ENCODE results near the gene MAVS.
"Not testable (repeated sequence)": the region's sequence is repeated elsewhere in the genome, so short reads cannot be mapped to it uniquely, and the experiment has no call there.

Gene MAVS

DNA sequence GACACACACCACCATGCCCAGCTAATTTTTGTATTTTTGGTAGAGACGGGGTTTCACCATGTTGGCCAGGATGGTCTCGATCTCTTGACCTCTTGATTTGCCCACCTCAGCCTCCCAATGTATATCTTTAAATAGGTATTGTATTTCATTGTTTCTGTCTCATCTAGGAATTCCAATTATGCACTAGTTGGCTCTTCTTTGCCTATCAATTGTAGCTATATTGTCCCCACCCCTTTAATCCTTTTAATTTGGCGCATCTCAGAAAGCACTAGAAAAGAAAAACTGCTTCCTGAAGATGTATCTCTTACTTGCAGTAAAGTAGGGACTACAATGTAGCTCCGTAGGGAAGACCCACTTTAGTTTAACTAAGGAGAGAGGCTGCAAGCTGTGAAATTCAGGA lies 10.5 kb upstream of the MAVS start:
- Mint-ChIP-seq H3K4me1 (no peaks in the 10 kb centered on the region), H3K9me3 (no peaks in the 10 kb centered on the region), H3K36me3 (ENCODE audit: low read depth) (peaks cover 15% of the 10 kb centered on the region), H3K27me3 (ENCODE audit: low read depth) (no peaks in the 10 kb centered on the region), H3K4me3 (no peak overlapping the region), H3K27ac (no peak overlapping the region)
- TF ChIP-seq, protein P1, sequence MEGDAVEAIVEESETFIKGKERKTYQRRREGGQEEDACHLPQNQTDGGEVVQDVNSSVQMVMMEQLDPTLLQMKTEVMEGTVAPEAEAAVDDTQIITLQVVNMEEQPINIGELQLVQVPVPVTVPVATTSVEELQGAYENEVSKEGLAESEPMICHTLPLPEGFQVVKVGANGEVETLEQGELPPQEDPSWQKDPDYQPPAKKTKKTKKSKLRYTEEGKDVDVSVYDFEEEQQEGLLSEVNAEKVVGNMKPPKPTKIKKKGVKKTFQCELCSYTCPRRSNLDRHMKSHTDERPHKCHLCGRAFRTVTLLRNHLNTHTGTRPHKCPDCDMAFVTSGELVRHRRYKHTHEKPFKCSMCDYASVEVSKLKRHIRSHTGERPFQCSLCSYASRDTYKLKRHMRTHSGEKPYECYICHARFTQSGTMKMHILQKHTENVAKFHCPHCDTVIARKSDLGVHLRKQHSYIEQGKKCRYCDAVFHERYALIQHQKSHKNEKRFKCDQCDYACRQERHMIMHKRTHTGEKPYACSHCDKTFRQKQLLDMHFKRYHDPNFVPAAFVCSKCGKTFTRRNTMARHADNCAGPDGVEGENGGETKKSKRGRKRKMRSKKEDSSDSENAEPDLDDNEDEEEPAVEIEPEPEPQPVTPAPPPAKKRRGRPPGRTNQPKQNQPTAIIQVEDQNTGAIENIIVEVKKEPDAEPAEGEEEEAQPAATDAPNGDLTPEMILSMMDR (IDR thresholded peaks at IDR 0.05; ENCODE audit: unreplicated experiment in 3 of 3), result no peak

DNA sequence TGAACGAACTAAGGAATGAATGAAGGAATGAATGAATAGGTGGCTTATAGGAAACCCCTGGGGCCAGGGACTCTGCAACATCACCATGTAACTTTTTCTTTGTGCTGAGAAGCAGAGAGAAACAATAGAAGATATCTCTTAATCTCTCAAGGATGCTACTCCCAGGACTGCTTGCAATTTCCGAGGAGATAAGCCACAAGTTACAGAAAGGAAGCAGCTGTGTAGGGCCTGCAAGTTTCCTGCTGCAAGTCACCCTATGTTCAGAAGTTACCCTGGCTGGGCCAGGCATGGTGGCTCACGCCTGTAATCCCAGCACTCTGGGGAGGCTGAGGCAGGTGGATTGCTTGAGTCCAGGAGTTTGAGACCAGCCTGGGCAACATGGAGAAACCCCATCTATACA lies 7.3 kb upstream of the MAVS start:
- Mint-ChIP-seq H3K27me3 (ENCODE audit: low read depth) (no peaks in the 10 kb centered on the region), H3K4me1 (no peaks in the 10 kb centered on the region), H3K4me3 (no peak overlapping the region), H3K9me3 (no peaks in the 10 kb centered on the region), H3K36me3 (ENCODE audit: low read depth) (peaks cover 15% of the 10 kb centered on the region), H3K27ac (no peak overlapping the region)
- TF ChIP-seq, protein P1 (IDR thresholded peaks at IDR 0.05; ENCODE audit: unreplicated experiment in 3 of 3), result no peak

DNA sequence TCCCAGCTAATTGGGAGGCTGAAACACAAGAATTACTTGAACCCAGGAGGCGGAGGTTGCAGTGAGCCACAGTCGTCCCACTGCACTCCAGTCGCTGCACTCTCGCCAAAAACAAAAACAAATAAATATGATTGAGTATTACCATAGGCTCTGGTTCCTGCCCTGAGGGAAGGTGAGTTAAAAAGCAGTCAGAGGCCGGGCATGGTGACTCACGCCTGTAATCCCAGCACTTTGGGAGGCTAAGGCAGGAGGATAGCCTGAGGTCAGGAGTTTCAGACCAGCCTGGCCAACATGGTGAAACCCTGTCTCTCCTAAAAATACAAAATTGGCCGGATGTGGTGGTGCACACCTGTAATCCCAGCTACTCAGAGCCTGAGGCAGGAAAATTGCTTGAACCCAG lies 6.4 kb upstream of the MAVS start:
- not testable (repeated sequence) for H3K27me3 Mint-ChIP-seq (ENCODE audit: low read depth); H3K4me3 Mint-ChIP-seq; H3K4me1 Mint-ChIP-seq; H3K9me3 Mint-ChIP-seq; H3K27ac Mint-ChIP-seq
- H3K36me3 Mint-ChIP-seq (ENCODE audit: low read depth), result peaks cover 15% of the 10 kb centered on the region

DNA sequence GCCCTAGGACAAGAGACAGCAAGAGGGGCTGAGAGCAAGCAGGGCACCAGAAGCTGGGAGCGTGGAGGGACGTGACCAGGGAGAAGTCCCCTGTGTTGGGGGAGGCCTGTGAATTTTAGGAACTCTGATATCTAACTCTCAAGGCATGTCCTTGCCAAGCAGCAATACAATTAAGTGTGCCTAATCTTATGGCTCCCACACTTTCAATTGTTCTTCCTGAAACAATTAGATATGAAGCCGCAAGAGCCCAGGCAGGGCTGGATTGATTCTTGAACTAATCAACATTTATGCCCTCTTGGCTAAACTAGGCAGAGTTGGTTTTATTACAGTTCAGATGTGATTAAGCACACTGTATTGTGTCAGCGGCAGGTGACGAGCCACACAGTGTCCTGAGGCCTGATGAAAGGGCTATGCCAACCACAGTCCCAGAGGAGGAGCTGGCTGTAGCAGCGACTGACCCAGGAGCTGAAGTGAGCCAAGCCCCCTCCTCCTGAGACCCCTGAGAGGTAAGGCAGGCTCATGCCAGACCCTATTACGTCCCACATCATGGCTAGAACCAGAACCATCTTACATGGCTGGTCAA lies 4.2 kb upstream of the MAVS start:
- H3K9me3 Mint-ChIP-seq, result no peaks in the 10 kb centered on the region
- no peak overlapping the region for H3K27ac Mint-ChIP-seq
- peak overlapping the region in 1 of 3 experiments; percentile 32 for H3K4me3 Mint-ChIP-seq
- H3K4me1 Mint-ChIP-seq, result no peaks in the 10 kb centered on the region
- peaks cover 5% of the 10 kb centered on the region for H3K36me3 Mint-ChIP-seq (ENCODE audit: low read depth)
- H3K27me3 Mint-ChIP-seq (ENCODE audit: low read depth), result no peaks in the 10 kb centered on the region
- TF ChIP-seq, protein P1 (IDR thresholded peaks at IDR 0.05; ENCODE audit: unreplicated experiment in 3 of 3), result no peak

DNA sequence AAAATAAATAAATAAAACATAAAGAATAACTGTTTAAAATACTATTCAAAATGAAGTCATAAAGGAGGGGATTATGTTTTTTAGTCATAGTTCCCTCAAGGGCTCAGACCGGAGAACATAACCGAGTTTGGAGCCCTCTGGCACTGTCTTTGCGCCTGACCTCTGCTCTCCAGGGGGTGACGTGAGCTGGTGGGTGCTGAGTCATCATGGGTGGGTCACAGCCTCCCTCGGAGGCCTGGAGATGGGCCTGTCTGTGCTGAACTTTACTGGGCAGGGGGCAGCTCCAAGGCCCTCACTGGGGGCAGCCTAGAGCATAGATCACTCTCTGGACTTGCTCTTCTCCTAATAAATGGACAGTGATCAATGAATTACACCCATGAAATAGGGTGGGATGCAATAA lies 3.1 kb upstream of the MAVS start:
- Mint-ChIP-seq H3K27me3 (ENCODE audit: low read depth) (no peaks in the 10 kb centered on the region), H3K36me3 (ENCODE audit: low read depth) (peaks cover 5% of the 10 kb centered on the region), H3K9me3 (no peaks in the 10 kb centered on the region), H3K4me1 (peaks cover 2% of the 10 kb centered on the region), H3K4me3 (peak overlapping the region in 2 of 3 experiments; percentile 30 to 59), H3K27ac (no peak overlapping the region)
- TF ChIP-seq, protein P1 (IDR thresholded peaks at IDR 0.05; ENCODE audit: unreplicated experiment in 3 of 3), result no peak

DNA sequence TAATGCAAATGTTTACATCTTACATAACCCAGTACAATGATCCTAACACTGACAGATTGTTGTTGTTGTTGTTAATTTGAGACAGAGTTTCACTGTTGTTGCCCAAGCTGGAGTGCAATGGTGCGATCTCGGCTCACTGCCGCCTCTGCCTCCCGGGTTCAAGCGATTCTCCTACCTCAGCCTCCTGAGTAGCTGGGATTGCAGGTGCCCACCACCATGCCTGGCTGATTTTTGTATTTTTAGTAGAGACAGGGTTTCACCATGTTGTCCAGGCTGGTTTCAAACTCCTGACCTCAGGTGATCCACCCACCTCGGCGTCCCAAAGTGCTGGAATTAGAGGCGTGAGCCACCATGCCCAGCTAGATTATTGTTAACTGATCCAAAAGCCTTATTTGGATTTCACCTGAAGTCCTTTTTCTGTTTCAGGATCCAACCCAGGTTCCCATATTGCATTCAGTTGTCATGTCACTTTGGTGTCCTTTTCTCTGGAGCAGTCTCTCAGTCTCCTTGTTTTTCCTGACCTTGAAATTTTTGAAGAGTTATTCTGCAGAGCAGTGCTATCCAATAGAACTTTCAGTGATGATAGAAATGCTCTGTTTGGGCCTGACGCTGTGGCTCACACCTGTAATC lies 2.5 kb upstream of the MAVS start:
- not testable (repeated sequence) for H3K9me3 Mint-ChIP-seq; H3K27ac Mint-ChIP-seq; H3K27me3 Mint-ChIP-seq (ENCODE audit: low read depth); H3K4me1 Mint-ChIP-seq; H3K36me3 Mint-ChIP-seq (ENCODE audit: low read depth)
- peak overlapping the region in 2 of 3 experiments; percentile 56 to 58 for H3K4me3 Mint-ChIP-seq

DNA sequence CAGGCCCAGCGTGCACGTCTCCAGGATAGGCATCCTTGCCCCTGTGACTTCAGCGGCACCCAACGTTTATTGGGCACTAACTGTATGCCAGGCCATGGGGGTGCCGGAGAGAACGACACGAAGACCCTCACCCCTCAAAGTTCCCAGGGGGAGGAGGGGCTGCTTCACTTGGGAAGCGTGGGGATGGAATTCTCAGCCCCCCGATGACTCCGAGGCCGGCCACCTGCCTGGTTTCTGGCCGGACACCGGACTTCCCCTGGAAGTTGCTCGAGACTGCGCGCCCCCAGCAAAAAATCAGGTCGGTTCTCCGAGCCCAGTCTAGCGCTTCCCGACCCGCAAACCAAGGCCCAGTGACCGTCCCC lies 275 bp upstream of the MAVS start:
- peak overlapping the region; percentile 53 to 88 (median 81) for H3K27ac Mint-ChIP-seq
- no peaks in the 10 kb centered on the region for H3K36me3 Mint-ChIP-seq (ENCODE audit: low read depth)
- peak overlapping the region; percentile 87 to 93 (median 91) for H3K4me3 Mint-ChIP-seq
- TF ChIP-seq, protein P1 (IDR thresholded peaks at IDR 0.05; ENCODE audit: unreplicated experiment in 3 of 3), result no peak
- H3K27me3 Mint-ChIP-seq (ENCODE audit: low read depth), result no peaks in the 10 kb centered on the region
- peaks cover 13% of the 10 kb centered on the region for H3K4me1 Mint-ChIP-seq
- H3K9me3 Mint-ChIP-seq, result no peaks in the 10 kb centered on the region

Measured in nephron (organoid).